GM21723 (cell line): Measurements from ENCODE around the gene PARP8.
"Not testable (repeated sequence)": the region's sequence is repeated elsewhere in the genome, so short reads cannot be mapped to it uniquely, and the experiment has no call there.

ENCODE experiments used
- ATAC-seq: cut with Tn5 transposase; IDR thresholded peaks from one replicate; pipeline ENCODE4 v1.9.1; 2021; ENCODE audit warnings: mild to moderate bottlenecking, moderate library complexity; ENCODE audit not compliant: unreplicated experiment

The PARP8 gene

GRCh38 chr5:50666261-50667022, at the start of gene PARP8:
Gene PARP8, plus strand, starts transcription at chr5:50666637. Its CDS starts 459 bp downstream, at chr5:50667096.
- peak; percentile 45 for ATAC-seq

DNA sequence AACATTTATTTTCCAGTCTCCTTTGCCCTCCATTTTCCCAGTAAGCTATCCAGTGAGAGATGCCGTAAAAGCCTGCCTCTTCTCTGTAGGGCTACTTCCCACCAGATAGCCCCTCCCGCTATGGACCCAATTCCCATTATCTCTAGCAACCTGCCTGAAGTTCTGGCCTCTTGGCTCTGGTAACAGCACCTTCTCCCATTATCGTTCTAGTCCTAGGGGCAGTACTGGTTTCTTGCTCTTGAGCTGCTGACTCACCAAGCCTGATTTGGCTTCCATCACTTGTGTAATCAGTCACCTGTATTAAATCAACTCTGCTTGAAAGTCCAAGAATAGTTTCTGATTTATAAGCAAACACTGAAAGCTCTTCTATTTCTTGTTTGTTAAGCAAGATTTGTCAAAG, 42.8 kb upstream of the PARP8 start:
- ATAC-seq: no peak

DNA sequence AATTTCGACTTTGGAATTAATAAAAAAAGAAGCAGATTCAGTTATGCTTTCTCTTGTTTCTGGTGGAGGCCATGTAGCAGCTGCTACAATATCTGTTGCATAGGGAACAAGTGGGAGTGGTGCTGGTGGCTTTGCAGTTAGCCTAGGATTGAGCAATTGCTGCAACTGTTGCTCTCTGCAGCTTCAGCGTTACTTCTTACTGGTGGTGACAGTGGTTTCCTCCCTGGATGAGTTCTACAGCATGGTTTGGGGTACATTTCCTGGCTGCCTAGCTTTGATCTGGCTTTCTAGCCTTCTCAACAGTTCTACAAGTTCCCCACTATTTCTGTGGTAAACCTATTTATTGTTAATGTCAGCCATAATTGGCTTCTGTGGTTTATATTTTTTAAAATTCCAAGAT, 31.6 kb upstream of the PARP8 start:
- not testable (repeated sequence) for ATAC-seq

DNA sequence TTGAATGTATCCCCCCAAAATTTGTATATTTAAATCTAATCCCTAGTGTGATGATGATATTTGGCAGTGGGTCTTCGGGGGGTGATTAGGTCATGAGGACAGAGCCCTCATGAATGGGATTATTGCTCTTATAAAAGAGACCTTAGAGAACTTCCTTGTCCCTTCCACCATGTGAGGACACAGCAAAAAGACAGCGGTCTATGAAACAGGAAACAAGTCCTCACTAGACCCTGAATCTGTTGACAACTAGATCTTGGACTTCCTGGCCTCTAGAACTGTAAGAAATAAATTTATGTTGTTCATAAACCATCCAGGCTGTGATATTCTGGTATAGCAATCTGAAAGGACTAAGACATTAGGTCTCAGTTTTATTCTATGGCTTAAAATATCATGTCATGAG, 28.9 kb upstream of the PARP8 start:
- not testable (repeated sequence) for ATAC-seq

- ATAC-seq: no peak
Measured at GRCh38 chr5:50646591-50646990, 19.8 kb upstream of the PARP8 start.

DNA sequence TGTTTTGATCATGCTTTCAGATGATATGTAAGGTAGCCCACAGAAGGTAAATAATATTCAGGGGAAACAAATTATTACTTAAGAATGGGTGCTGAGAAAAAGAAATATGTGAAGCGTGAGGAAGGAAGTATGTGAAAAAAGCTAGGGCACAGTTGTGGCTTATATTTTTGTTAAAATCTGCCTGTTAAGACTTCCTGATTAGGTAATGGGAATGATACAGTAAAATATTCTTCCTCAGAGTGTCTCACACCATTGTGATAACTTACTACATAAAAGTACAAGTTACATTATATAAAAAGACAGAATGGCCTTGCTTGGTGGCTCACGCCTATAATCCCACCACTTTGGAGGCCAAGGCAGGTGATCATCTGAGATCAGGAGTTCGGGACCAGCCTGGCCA, 18.7 kb upstream of the PARP8 start:
- ATAC-seq: no peak

GRCh38 chr5:50653946-50654345, 12.5 kb upstream of the PARP8 start:
- peak; percentile 96 for ATAC-seq

GRCh38 chr5:50655067-50655809, 11.2 kb upstream of the PARP8 start:
- no peak for ATAC-seq

DNA sequence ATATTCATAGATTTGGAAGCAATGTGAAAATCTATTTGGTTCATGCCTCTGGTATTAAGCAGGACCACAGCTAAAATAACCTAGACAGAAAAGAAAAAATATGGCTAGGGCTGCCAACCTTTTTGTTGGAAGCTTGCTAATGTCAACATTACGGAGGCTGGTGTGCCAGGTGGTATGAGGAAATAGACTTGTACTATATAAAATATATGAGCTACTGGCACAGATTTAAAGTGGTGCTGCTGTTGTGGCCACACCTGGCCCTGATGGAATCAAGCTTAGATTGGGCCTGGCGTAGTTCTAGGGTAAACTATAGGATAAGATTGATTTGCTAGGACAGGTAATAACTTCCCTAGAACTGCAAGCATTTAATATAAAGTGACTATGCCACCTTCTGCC, 10.6 kb upstream of the PARP8 start:
- ATAC-seq: no peak

DNA sequence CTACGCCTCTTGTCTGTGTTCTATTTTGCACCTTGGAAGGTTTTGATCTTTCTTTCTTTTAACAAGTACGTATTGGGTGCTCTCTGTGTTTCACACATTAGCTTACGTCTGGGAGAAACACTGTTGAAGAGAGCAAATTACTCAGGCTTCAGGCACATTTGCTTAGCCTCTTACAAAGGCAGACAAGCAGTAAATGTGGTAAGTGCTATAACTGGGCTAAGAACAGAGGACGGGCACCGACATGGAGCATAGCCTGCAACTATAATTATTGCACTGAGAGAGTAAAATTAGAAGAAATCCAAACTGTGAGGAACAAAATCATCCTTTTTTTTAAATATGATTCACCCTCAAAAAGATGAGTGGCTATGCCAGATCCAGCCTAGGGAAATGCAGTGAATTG, 9.4 kb upstream of the PARP8 start:
- no peak for ATAC-seq

DNA sequence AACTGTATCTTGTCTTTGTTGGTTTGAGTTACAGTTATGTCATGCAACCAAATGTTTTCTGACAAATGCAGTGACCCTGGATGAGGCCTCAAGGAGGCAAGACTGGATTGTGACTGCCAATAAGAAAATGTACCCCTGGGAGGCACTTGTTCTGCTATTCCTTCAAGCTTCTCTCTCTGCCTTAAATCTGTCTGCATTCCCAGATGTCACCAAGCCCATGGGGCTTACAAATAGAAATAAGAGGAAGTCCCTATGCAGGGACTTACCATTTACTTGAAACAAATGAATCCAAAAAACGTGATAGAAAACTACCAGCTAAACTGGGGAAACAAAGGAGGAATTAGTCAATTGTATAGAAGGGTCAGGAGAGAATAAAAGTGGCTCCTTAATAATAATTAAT, 8.2 kb upstream of the PARP8 start:
- ATAC-seq: no peak

GRCh38 chr5:50663636-50664035, 2.8 kb upstream of the PARP8 start:
- ATAC-seq: no peak

DNA sequence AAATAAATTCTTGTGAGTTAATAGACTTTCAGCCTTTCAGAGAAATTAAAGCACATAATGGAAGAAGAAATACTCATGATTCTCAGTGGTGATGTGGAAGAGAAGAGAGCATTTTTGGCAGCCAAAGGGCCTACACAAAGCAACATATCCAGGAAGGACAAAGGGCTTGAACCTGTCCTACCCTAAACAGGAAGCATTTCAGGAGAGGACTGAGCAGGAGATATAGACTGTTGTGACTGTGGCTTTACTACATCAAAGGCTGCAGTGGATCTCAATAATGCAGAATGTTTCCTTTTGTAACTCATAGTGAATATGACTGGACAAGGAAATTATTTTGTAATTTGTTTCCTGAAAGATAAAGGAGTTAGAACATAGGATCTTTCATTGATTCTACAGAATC, 1.3 kb upstream of the PARP8 start:
- no peak for ATAC-seq

DNA sequence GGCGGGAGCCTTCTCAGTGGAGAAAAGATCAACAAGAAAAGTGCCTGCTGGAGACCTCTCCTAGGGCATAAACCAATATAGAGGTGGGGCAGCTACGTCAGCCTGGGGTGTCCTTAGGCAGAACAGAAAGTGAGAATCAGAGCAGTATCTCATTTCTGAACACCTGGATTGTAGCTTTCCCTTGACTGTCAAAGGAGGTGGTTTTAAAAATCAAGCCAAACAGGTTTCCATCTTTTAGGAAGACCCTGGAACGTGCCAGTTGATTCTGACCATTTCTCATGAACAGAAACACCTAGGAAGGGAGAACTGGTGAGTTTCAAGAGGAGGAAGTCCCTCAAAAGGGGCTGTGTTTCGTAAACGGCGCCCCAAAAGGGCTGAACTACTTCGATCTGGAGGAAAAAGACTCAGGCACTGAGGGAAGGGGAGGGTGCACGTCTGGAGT, 655 bp upstream of the PARP8 start:
- not testable (repeated sequence) for ATAC-seq

- peak; percentile 46 for ATAC-seq
Measured at GRCh38 chr5:50667023-50667652, 701 bp downstream of the PARP8 start.

- peak; percentile 89 for ATAC-seq
Measured at GRCh38 chr5:50667653-50668595, 1.5 kb downstream of the PARP8 start.

GRCh38 chr5:50668636-50669035, 2.2 kb downstream of the PARP8 start:
- not testable (repeated sequence) for ATAC-seq

DNA sequence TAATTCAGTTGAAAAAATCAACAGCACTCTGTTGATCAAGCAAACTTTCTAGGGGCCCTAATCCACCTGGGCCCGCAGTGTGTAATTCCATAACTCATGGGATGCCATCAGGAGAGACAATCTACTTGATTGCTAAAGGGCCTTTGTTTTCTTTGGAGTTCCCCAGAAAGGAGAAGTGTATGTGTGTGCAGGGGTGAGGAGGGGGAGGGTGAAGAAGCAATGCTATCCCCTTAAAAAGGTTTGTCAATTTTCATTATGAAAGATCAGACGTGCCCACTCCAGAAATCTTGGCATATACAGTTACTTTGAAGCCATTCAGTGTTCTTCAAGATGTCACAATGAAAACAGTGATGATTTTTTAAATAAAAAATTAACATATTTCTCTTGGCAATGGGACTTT, 6.2 kb downstream of the PARP8 start:
- ATAC-seq: no peak

DNA sequence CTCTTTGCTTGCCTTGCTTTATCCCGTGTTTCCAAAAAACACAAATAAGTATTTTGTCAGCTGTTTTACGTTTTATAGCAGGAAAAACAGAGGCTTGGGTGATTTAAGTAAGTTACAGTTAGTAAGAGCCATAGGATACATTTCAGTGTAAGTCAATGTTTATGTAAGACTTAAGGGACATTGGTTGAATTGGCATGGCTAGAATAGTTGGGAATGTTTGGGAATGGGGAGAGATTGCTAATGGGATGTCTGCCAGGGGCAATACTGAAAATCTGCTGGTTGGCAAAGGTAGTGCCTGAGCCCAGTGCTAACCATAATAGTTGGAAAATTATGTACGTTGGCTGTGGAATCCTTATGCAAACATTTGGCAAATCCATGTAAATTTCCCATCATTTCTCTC, 7.0 kb downstream of the PARP8 start:
- not testable (repeated sequence) for ATAC-seq

GRCh38 chr5:50675385-50675784, 8.9 kb downstream of the PARP8 start:
- no peak for ATAC-seq

- not testable (repeated sequence) for ATAC-seq
Measured at GRCh38 chr5:50679554-50679953, 13.1 kb downstream of the PARP8 start.
